Measurements from ENCODE around the gene CALM1.

GRCh38 chr14:90386321-90386720, 10.5 kb upstream of the CALM1 start:
- no peak for TF ChIP-seq POLR2AphosphoS5 (IDR thresholded peaks at IDR 0.05; ENCODE audit: low read depth, low read length)
- TF ChIP-seq SIN3A (IDR thresholded peaks at IDR 0.05; ENCODE audit: borderline replicate concordance, insufficient read depth, low read length) = no peak
- no peak for TF ChIP-seq REST (IDR thresholded peaks at IDR 0.05; ENCODE audit: insufficient read depth in 1 of 2, low read depth in 2 of 2, low read length in 2 of 2)
- TF ChIP-seq TAF1 (IDR thresholded peaks at IDR 0.05; ENCODE audit: borderline replicate concordance, insufficient read depth, low read length) = no peak
- TF ChIP-seq FOXP2 (optimal IDR thresholded peaks at IDR 0.05; ENCODE audit: borderline replicate concordance, extremely low read depth, extremely low read length, insufficient read depth) = no peak
